ENCODE data around the gene TPST2. TPM values are rescaled to one million over a fixed set of nuclear protein-coding genes. Genes with fewer than 3 reads are reported as not detected.

The TPST2 gene
- total RNA-seq, 1 experiment from 2014 or later, result 11.8 TPM

DNA sequence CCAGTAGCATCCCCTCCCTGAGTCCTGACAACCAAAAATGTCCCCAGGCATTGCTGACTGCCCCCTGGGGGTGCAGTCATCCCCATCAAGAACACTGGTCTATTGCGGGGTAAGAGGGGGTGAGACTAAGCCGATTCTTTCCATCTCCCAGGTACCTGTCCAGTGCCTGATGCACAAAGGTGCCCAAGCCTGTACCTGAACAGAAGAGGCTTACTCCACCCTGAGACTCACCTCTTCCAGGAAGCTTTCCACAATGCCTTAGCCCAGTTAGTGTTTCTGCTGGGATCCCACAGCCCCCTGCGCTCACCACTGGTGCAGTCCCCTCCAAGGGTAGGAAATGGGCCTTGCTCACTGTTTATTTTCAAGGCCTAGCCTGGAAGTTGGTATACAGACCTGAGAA, 22.9 kb downstream of the TPST2 start:
- Histone ChIP-seq H2AFZ (ENCODE audit: low read depth, low read length, poor library complexity, severe bottlenecking) (no peak overlapping the region), H3K36me3 (ENCODE audit: control insufficient read depth in 1 of 2, insufficient read depth in 2 of 2, low read length in 2 of 2) (no peaks in the 10 kb centered on the region), H4K20me1 (ENCODE audit: insufficient read depth) (no peaks in the 10 kb centered on the region), H3K4me1 (ENCODE audit: control insufficient read depth in 1 of 2, insufficient read depth in 2 of 2, low read length in 2 of 2) (peaks cover 6 to 9% of the 10 kb centered on the region in 2 experiments; a peak in 3 of 4 replicates), H3K27me3 (ENCODE audit: insufficient read depth, low read length) (no peaks in the 10 kb centered on the region), H3K4me3 (replicated peaks in 1 of 2; ENCODE audit: low read depth in 1 of 2, low read length in 2 of 2) (no peak overlapping the region), H3K9me2 (ENCODE audit: insufficient read depth) (no peaks in the 10 kb centered on the region), H3K79me2 (ENCODE audit: insufficient read depth, low read length) (peaks cover 6% of the 10 kb centered on the region; the same call in 1 of the 2 replicates), H3K27ac (ENCODE audit: low read depth, low read length) (no peak overlapping the region), H3K9me3 (ENCODE audit: control insufficient read depth in 1 of 2, insufficient read depth in 1 of 2, low read depth in 1 of 2, low read length in 2 of 2) (no peaks in the 10 kb centered on the region), H3K9ac (ENCODE audit: low read length) (no peak overlapping the region), H3K4me2 (ENCODE audit: low read length) (no peak overlapping the region)
- no peak for ATAC-seq
- TF ChIP-seq CEBPB (IDR thresholded peaks at IDR 0.05; ENCODE audit: low read depth) (no peak), FOSL1 (IDR thresholded peaks at IDR 0.05; ENCODE audit: low read depth) (no peak), RAD21 (IDR thresholded peaks at IDR 0.05; ENCODE audit: low read depth) (no peak), EZH2 (IDR thresholded peaks at IDR 0.05) (no peak), SIN3A (IDR thresholded peaks at IDR 0.05; ENCODE audit: low read depth) (no peak), ELF1 (IDR thresholded peaks at IDR 0.05; ENCODE audit: borderline replicate concordance, low read depth) (no peak), POLR2AphosphoS5 (IDR thresholded peaks at IDR 0.05; ENCODE audit: low read depth, low read length) (no peak), ZFX (IDR thresholded peaks at IDR 0.05) (no peak), EZH2phosphoT487 (IDR thresholded peaks at IDR 0.05; ENCODE audit: borderline replicate concordance) (no peak), EGR1 (IDR thresholded peaks at IDR 0.05; ENCODE audit: low read depth) (no peak), ZNF274 (IDR thresholded peaks at IDR 0.05; ENCODE audit: low read depth, low read length) (no peak)
- TF ChIP-seq, protein P1, sequence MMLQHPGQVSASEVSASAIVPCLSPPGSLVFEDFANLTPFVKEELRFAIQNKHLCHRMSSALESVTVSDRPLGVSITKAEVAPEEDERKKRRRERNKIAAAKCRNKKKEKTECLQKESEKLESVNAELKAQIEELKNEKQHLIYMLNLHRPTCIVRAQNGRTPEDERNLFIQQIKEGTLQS (IDR thresholded peaks at IDR 0.05), result no peak
- TF ChIP-seq, protein P2, sequence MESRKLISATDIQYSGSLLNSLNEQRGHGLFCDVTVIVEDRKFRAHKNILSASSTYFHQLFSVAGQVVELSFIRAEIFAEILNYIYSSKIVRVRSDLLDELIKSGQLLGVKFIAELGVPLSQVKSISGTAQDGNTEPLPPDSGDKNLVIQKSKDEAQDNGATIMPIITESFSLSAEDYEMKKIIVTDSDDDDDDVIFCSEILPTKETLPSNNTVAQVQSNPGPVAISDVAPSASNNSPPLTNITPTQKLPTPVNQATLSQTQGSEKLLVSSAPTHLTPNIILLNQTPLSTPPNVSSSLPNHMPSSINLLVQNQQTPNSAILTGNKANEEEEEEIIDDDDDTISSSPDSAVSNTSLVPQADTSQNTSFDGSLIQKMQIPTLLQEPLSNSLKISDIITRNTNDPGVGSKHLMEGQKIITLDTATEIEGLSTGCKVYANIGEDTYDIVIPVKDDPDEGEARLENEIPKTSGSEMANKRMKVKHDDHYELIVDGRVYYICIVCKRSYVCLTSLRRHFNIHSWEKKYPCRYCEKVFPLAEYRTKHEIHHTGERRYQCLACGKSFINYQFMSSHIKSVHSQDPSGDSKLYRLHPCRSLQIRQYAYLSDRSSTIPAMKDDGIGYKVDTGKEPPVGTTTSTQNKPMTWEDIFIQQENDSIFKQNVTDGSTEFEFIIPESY (IDR thresholded peaks at IDR 0.05; ENCODE audit: extremely low read depth, insufficient replicate concordance, low read length), result no peak
- TF ChIP-seq, protein P3, sequence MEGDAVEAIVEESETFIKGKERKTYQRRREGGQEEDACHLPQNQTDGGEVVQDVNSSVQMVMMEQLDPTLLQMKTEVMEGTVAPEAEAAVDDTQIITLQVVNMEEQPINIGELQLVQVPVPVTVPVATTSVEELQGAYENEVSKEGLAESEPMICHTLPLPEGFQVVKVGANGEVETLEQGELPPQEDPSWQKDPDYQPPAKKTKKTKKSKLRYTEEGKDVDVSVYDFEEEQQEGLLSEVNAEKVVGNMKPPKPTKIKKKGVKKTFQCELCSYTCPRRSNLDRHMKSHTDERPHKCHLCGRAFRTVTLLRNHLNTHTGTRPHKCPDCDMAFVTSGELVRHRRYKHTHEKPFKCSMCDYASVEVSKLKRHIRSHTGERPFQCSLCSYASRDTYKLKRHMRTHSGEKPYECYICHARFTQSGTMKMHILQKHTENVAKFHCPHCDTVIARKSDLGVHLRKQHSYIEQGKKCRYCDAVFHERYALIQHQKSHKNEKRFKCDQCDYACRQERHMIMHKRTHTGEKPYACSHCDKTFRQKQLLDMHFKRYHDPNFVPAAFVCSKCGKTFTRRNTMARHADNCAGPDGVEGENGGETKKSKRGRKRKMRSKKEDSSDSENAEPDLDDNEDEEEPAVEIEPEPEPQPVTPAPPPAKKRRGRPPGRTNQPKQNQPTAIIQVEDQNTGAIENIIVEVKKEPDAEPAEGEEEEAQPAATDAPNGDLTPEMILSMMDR (IDR thresholded peaks at IDR 0.05 in 2 of 3, conservative IDR thresholded peaks at IDR 0.05 in 1 of 3; ENCODE audit: borderline replicate concordance in 1 of 3, insufficient read depth in 1 of 3, low read depth in 2 of 3, low read length in 2 of 3), result no peak
- POLR2A ChIA-PET, result no interaction called here
- no TSS peak for BruUV-seq (replicated peaks)
- intact Hi-C loops (cut with micrococcal nuclease), result no loop called here
- DNase-seq (ENCODE audit: low read depth, low spot score), result no peak
- RAD21 ChIA-PET (ENCODE audit: low non-redundant PET in 1 of 2, low total read pairs in 2 of 2, uncharacterized antibody in 2 of 2, unreplicated experiment in 2 of 2), result no interaction called here
- CTCF ChIA-PET, result no interaction called here

All from HCT116 (cell line).